Smooth muscle cell (in vitro differentiated cells): ENCODE measurements around the gene SLIT3. TPM values are rescaled to one million over a fixed set of nuclear protein-coding genes. Genes with fewer than 3 reads are reported as not detected.

Experiments used
- DNase-seq: peaks from one replicate; lab custom pipeline; 2025; ENCODE audit not compliant: unreplicated experiment; lab: John Stamatoyannopoulos, UW
- H2AFZ ChIP-seq: fragments of 200-600 bp; sonication (generic); 2 replicates; pipeline ENCODE4 v1.6.0; 2016; ENCODE audit warnings: antibody characterized with exemption, low read depth, mild to moderate bottlenecking
- H3F3A ChIP-seq: fragments of 200-600 bp; sonication (generic); 2 replicates; pipeline ENCODE4 v1.6.0; 2017; ENCODE audit warnings: antibody characterized with exemption, low read depth
- H3K27ac ChIP-seq: fragments of 200-600 bp; sonication (generic); 2 replicates; pipeline ENCODE4 v1.5.1; 2016; ENCODE audit warnings: low read depth, mild to moderate bottlenecking
- H3K27me3 ChIP-seq: fragments of 200-600 bp; sonication (generic); 2 replicates; pipeline ENCODE4 v1.6.1; 2016; ENCODE audit warnings: low read depth, mild to moderate bottlenecking
- H3K36me3 ChIP-seq: fragments of 200-600 bp; sonication (generic); 2 replicates; pipeline ENCODE4 v1.5.1; 2016; ENCODE audit warnings: low read depth
- H3K4me1 ChIP-seq: fragments of 200-600 bp; sonication (generic); 2 replicates; pipeline ENCODE4 v1.5.1; 2016; ENCODE audit warnings: low read depth
- H3K4me2 ChIP-seq: fragments of 200-600 bp; sonication (generic); 2 replicates; pipeline ENCODE4 v1.6.0; 2016; ENCODE audit warnings: mild to moderate bottlenecking
- H3K4me3 ChIP-seq: fragments of 200-600 bp; sonication (generic); 2 replicates; pipeline ENCODE4 v1.5.1; 2016; ENCODE audit warnings: mild to moderate bottlenecking
- H3K79me2 ChIP-seq: fragments of 200-600 bp; sonication (generic); 2 replicates; pipeline ENCODE4 v1.6.0; 2016; ENCODE audit warnings: low read depth, mild to moderate bottlenecking
- H3K9ac ChIP-seq: fragments of 200-600 bp; sonication (generic); 2 replicates; pipeline ENCODE4 v1.6.0; 2016; ENCODE audit warnings: low read depth
- H3K9me3 ChIP-seq: fragments of 200-600 bp; sonication (generic); replicated peaks from 2 replicates; pipeline ENCODE4 v1.5.1; 2016; ENCODE audit warnings: low read depth
- H4K20me1 ChIP-seq: fragments of 200-600 bp; sonication (generic); 2 replicates; pipeline ENCODE4 v1.6.0; 2016; ENCODE audit warnings: low read depth
- WGBS: methylation state at CpG from one replicate; pipeline ENCODE4 v1.1.7; 2016; ENCODE audit warnings: low lambda C conversion rate; 5-methylcytosine and 5-hydroxymethylcytosine counted together
- polyA plus RNA-seq: library from polyadenylated mRNA; unstranded; fragments of >200 nt; fragmentation: Nextera tagmentation; extraction: Ambion mirVana; gene quantifications from 2 replicates; pipeline ENCODE4 v1.2.1, GENCODE V29; 2016
- total RNA-seq: library from RNA; depleted of rRNA; stranded (reverse); fragments of >200 nt; gene quantifications from 2 replicates; pipeline ENCODE4 v1.2.3, GENCODE V29; 2014
- TF ChIP-seq, protein P1 (sequence below): fragments of 200-600 bp; sonication (generic); IDR thresholded peaks from 2 replicates; pipeline ENCODE4 v1.5.1; 2017; ENCODE audit warnings: borderline replicate concordance, mild to moderate bottlenecking, antibody characterized with exemption; ENCODE audit not compliant: insufficient read depth, poor library complexity, severe bottlenecking

SLIT3 gene
- total and polyA plus RNA-seq, 2 experiments from 2014 or later: 25.4 to 29.5 TPM

GRCh38 chr5:169022718-169023117 lies 278.2 kb downstream of the SLIT3 start:
- Histone ChIP-seq H3K4me1 (peaks cover 8% of the 10 kb centered on the region), H3K27ac (no peak overlapping the region), H3K4me3 (no peak overlapping the region), H3K4me2 (no peak overlapping the region), H4K20me1 (no peaks in the 10 kb centered on the region), H3K36me3 (no peaks in the 10 kb centered on the region), H3K79me2 (no peaks in the 10 kb centered on the region), H3K9me3 (no peaks in the 10 kb centered on the region), H2AFZ (no peak overlapping the region), H3K27me3 (no peaks in the 10 kb centered on the region), H3F3A (no peaks in the 10 kb centered on the region), H3K9ac (no peak overlapping the region)
- 93% methylated on average over 4 of the region's 4 CpGs for WGBS
- DNase-seq: no peak
- TF ChIP-seq, protein P1, sequence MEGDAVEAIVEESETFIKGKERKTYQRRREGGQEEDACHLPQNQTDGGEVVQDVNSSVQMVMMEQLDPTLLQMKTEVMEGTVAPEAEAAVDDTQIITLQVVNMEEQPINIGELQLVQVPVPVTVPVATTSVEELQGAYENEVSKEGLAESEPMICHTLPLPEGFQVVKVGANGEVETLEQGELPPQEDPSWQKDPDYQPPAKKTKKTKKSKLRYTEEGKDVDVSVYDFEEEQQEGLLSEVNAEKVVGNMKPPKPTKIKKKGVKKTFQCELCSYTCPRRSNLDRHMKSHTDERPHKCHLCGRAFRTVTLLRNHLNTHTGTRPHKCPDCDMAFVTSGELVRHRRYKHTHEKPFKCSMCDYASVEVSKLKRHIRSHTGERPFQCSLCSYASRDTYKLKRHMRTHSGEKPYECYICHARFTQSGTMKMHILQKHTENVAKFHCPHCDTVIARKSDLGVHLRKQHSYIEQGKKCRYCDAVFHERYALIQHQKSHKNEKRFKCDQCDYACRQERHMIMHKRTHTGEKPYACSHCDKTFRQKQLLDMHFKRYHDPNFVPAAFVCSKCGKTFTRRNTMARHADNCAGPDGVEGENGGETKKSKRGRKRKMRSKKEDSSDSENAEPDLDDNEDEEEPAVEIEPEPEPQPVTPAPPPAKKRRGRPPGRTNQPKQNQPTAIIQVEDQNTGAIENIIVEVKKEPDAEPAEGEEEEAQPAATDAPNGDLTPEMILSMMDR: no peak

- peak overlapping the region; percentile 63 for H3K4me2 ChIP-seq
- 25% methylated on average over 2 of the region's 2 CpGs for WGBS
- peaks cover 2% of the 10 kb centered on the region for H4K20me1 ChIP-seq
- TF ChIP-seq, protein P1: no peak
- H3F3A ChIP-seq: no peaks in the 10 kb centered on the region
- peak overlapping the region; percentile 65 for H2AFZ ChIP-seq
- no peaks in the 10 kb centered on the region for H3K9me3 ChIP-seq
- H3K27ac ChIP-seq: no peak overlapping the region
- no peak for DNase-seq
- no peak overlapping the region for H3K4me3 ChIP-seq
- H3K36me3 ChIP-seq: no peaks in the 10 kb centered on the region
- no peaks in the 10 kb centered on the region for H3K79me2 ChIP-seq
- H3K4me1 ChIP-seq: no peaks in the 10 kb centered on the region
- H3K27me3 ChIP-seq: no peaks in the 10 kb centered on the region
- H3K9ac ChIP-seq: no peak overlapping the region
Measured at GRCh38 chr5:169020102-169020501, 280.8 kb downstream of the SLIT3 start.

DNA sequence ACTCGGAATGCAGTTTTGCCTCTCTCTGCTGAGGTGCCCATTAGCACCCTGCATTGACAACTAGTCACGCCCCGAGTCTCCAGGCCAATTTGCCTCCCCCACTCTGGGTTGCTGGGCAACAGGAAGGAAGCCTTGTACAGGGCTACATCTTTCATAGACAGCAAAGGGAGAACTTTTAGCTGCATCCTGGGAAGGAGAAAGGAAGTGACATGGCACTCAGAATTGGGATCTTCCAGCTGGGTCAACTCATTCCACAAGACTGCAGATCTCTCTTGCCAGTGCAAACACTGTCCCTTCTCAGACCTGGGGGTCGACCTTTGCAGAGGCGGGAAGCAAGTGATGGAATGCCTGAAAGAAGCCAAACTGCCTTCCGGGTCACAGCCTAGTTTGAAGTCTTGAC lies 282.0 kb downstream of the SLIT3 start:
- Histone ChIP-seq H3K4me3 (no peak overlapping the region), H3K4me1 (no peaks in the 10 kb centered on the region), H3K79me2 (no peaks in the 10 kb centered on the region), H3K4me2 (no peak overlapping the region), H4K20me1 (peaks cover 7% of the 10 kb centered on the region), H3K36me3 (no peaks in the 10 kb centered on the region), H3K9ac (no peak overlapping the region), H3K27me3 (no peaks in the 10 kb centered on the region), H3F3A (no peaks in the 10 kb centered on the region), H2AFZ (no peak overlapping the region), H3K9me3 (no peaks in the 10 kb centered on the region), H3K27ac (no peak overlapping the region)
- DNase-seq: no peak
- WGBS: 91% methylated on average over 6 of the region's 6 CpGs
- TF ChIP-seq, protein P1: no peak

- Histone ChIP-seq H3F3A (peaks cover 10% of the 10 kb centered on the region), H3K27ac (no peak overlapping the region), H3K4me2 (no peak overlapping the region), H3K4me3 (no peak overlapping the region), H3K79me2 (no peaks in the 10 kb centered on the region), H3K9me3 (no peaks in the 10 kb centered on the region), H2AFZ (no peak overlapping the region), H3K9ac (no peak overlapping the region), H3K4me1 (peaks cover 7% of the 10 kb centered on the region), H4K20me1 (peaks cover 15% of the 10 kb centered on the region), H3K27me3 (no peaks in the 10 kb centered on the region), H3K36me3 (no peaks in the 10 kb centered on the region)
- TF ChIP-seq, protein P1: no peak
- DNase-seq: peak; percentile 7
- WGBS: 3% methylated on average over 5 of the region's 5 CpGs
Measured at GRCh38 chr5:169015991-169016390, 284.9 kb downstream of the SLIT3 start.
